PC-3 (cell line): ENCODE results near the gene RAC3. TPM values are rescaled to one million over a fixed set of nuclear protein-coding genes. Genes with fewer than 3 reads are reported as not detected.

Experiments
- ATAC-seq: fragments of 200-7000 bp; cut with Tn5 transposase; 2 replicates; pipeline ENCODE4 v1.9.1; 2020; ENCODE audit warnings: mild to moderate bottlenecking, moderate library complexity
- BruUV-seq: library from RNA; stranded (reverse); fragments of 400-500 nt; replicated peaks from 2 replicates; lab custom pipeline; 2021; lab: Mats Ljungman, UMichigan
- CTCF ChIA-PET: fragments of 300-600 bp; sonication (Branson Sonifier 250); formaldehyde crosslinking; loops from one replicate; lab custom pipeline; 2022; ENCODE audit warnings: antibody characterized with exemption; lab: Charles Lee
- POLR2A ChIA-PET: fragments of 300-600 bp; sonication (Branson Sonifier 250); formaldehyde crosslinking; loops from one replicate; lab custom pipeline; 2022; ENCODE audit warnings: antibody characterized with exemption; ENCODE audit not compliant: unreplicated experiment; lab: Charles Lee
- DNase-seq: peaks from one replicate; pipeline ENCODE4 v3.0.0-alpha.2; 2015
- H2AFZ ChIP-seq: fragments of 300-600 bp; sonication (generic); 2 replicates; pipeline ENCODE4 v1.6.0; 2016; ENCODE audit warnings: antibody characterized with exemption, low read length
- H3F3A ChIP-seq: fragments of 300-600 bp; sonication (generic); one replicate; pipeline ENCODE4 v1.6.0; 2017; ENCODE audit warnings: antibody characterized with exemption, low read length, control low read depth, mild to moderate bottlenecking; ENCODE audit not compliant: unreplicated experiment
- H3K27ac ChIP-seq: fragments of 300-600 bp; sonication (generic); 2 replicates; pipeline ENCODE4 v1.5.1; 2016; ENCODE audit warnings: mild to moderate bottlenecking, low read length
- H3K27me3 ChIP-seq: fragments of 300-600 bp; sonication (generic); 2 replicates; pipeline ENCODE4 v1.6.1; 2016; ENCODE audit warnings: low read length, mixed read lengths
- H3K36me3 ChIP-seq: fragments of 300-600 bp; sonication (generic); 2 replicates; pipeline ENCODE4 v1.6.1; 2016; ENCODE audit warnings: low read depth, mixed run types, low read length, mixed read lengths
- H3K4me1 ChIP-seq: fragments of 300-600 bp; sonication (generic); 2 replicates; pipeline ENCODE4 v1.5.1; 2016; ENCODE audit warnings: low read length; ENCODE audit not compliant: insufficient read depth
- H3K4me2 ChIP-seq: fragments of 300-600 bp; sonication (generic); 2 replicates; pipeline ENCODE4 v1.6.0; 2016; ENCODE audit warnings: low read length
- H3K4me3 ChIP-seq: fragments of 300-600 bp; sonication (generic); 2 replicates; pipeline ENCODE4 v1.5.1; 2016; ENCODE audit warnings: mild to moderate bottlenecking, low read length, mixed read lengths
- H3K79me2 ChIP-seq: fragments of 300-600 bp; sonication (generic); 2 replicates; pipeline ENCODE4 v1.6.1; 2017; ENCODE audit warnings: low read length, mixed read lengths
- H3K9ac ChIP-seq: fragments of 300-600 bp; sonication (generic); 2 replicates; pipeline ENCODE4 v1.6.0; 2016; ENCODE audit warnings: mild to moderate bottlenecking, low read length
- H3K9me2 ChIP-seq: fragments of 300-600 bp; sonication (generic); replicated peaks from 2 replicates; pipeline ENCODE4 v1.6.1; 2016; ENCODE audit warnings: mixed run types, low read length, mixed read lengths
- H3K9me3 ChIP-seq: fragments of 300-600 bp; sonication (generic); 2 replicates; pipeline ENCODE4 v1.6.1; 2016; ENCODE audit warnings: low read length, mixed read lengths
- H4K20me1 ChIP-seq: fragments of 300-600 bp; sonication (generic); 2 replicates; pipeline ENCODE4 v1.6.1; 2016; ENCODE audit warnings: low read length, mixed read lengths
- EZH2 ChIP-seq: fragments of 300-600 bp; sonication (generic); IDR thresholded peaks from one replicate; pipeline ENCODE4 v1.6.1; 2017; ENCODE audit warnings: antibody characterized with exemption, mild to moderate bottlenecking, low read length; ENCODE audit not compliant: unreplicated experiment
- EZH2phosphoT487 ChIP-seq: fragments of 300-600 bp; sonication (generic); IDR thresholded peaks from 2 replicates; pipeline ENCODE4 v1.6.1; 2018; ENCODE audit warnings: mild to moderate bottlenecking, antibody characterized with exemption, low read length, borderline replicate concordance
- intact Hi-C: fragments of 100-400 bp; cut with micrococcal nuclease; formaldehyde crosslinking; loops from 2 replicates; pipeline ENCODE4 v1.9.0; 2023
- total RNA-seq: library from RNA; depleted of rRNA; stranded (reverse); fragments of >200 nt; gene quantifications from 2 replicates; pipeline ENCODE4 v1.2.3, GENCODE V29; 2014
- TF ChIP-seq, protein P1 (sequence below): fragments of 300-600 bp; sonication (generic); conservative IDR thresholded peaks from 2 replicates; pipeline ENCODE4 v1.5.1; 2017; ENCODE audit warnings: antibody characterized with exemption, low read depth, mild to moderate bottlenecking, low read length

Gene RAC3
- total RNA-seq, 1 experiment from 2014 or later = 52.2 TPM

DNA sequence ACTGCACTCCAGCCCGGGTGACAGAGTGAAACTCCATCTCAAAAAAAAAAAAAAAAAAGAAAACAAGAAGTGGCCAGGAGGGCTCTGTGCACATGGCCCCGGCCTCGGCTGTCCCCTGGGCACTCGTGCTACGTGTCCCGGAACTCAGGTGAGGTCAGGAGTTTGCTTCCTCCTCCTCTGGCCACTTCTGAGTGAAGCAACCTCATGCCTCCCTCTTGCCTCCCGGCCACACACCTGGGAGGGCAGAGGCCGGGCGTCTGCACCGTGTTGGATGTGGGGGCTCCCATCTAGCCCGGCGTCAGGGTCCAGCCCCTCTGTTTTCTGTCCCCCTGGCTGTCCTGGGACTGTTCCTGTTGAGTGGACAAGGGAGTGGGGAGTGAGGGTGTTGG lies 31.9 kb upstream of the RAC3 start:
- ChIA-PET POLR2A (no interaction called here), CTCF (no interaction called here)
- no TSS peak for BruUV-seq
- H3K9ac ChIP-seq = no peak overlapping the region
- no peak overlapping the region for H3K27ac ChIP-seq
- H3K4me3 ChIP-seq = no peak overlapping the region
- H3K27me3 ChIP-seq = no peaks in the 10 kb centered on the region
- H3F3A ChIP-seq = no peaks in the 10 kb centered on the region
- no peaks in the 10 kb centered on the region for H3K79me2 ChIP-seq
- H3K4me1 ChIP-seq = peaks cover 19% of the 10 kb centered on the region
- intact Hi-C loops = no loop called here
- H3K36me3 ChIP-seq = no peaks in the 10 kb centered on the region
- no peaks in the 10 kb centered on the region for H3K9me2 ChIP-seq
- ATAC-seq (no peak), DNase-seq (no peak)
- no peak overlapping the region for H2AFZ ChIP-seq
- no peaks in the 10 kb centered on the region for H3K9me3 ChIP-seq
- no peak for TF ChIP-seq EZH2phosphoT487
- TF ChIP-seq, protein P1, sequence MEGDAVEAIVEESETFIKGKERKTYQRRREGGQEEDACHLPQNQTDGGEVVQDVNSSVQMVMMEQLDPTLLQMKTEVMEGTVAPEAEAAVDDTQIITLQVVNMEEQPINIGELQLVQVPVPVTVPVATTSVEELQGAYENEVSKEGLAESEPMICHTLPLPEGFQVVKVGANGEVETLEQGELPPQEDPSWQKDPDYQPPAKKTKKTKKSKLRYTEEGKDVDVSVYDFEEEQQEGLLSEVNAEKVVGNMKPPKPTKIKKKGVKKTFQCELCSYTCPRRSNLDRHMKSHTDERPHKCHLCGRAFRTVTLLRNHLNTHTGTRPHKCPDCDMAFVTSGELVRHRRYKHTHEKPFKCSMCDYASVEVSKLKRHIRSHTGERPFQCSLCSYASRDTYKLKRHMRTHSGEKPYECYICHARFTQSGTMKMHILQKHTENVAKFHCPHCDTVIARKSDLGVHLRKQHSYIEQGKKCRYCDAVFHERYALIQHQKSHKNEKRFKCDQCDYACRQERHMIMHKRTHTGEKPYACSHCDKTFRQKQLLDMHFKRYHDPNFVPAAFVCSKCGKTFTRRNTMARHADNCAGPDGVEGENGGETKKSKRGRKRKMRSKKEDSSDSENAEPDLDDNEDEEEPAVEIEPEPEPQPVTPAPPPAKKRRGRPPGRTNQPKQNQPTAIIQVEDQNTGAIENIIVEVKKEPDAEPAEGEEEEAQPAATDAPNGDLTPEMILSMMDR = no peak
- TF ChIP-seq EZH2 = no peak
- no peak overlapping the region for H3K4me2 ChIP-seq
- no peaks in the 10 kb centered on the region for H4K20me1 ChIP-seq

GRCh38 chr17:81999976-82000802 lies 31.3 kb upstream of the RAC3 start:
- H3K27ac ChIP-seq = no peak overlapping the region

More at GRCh38 chr17:81999976-82000802, 31.3 kb upstream of the RAC3 start:
- no peak overlapping the region for H2AFZ ChIP-seq
- no peak overlapping the region for H3K9ac ChIP-seq
- H3K79me2 ChIP-seq = no peaks in the 10 kb centered on the region
- ChIA-PET POLR2A (no interaction called here), CTCF (no interaction called here)
- H3K4me1 ChIP-seq = peaks cover 21% of the 10 kb centered on the region
- no peaks in the 10 kb centered on the region for H4K20me1 ChIP-seq
- intact Hi-C loops = no loop called here
- no peaks in the 10 kb centered on the region for H3F3A ChIP-seq
- no peak for DNase-seq
- no peak for ATAC-seq
- TF ChIP-seq EZH2phosphoT487 (no peak), EZH2 (no peak)
- TF ChIP-seq, protein P1 = no peak
- H3K9me2 ChIP-seq = no peaks in the 10 kb centered on the region
- H3K27me3 ChIP-seq = no peaks in the 10 kb centered on the region
- no peaks in the 10 kb centered on the region for H3K36me3 ChIP-seq
- H3K9me3 ChIP-seq = no peaks in the 10 kb centered on the region
- no peak overlapping the region for H3K4me2 ChIP-seq
- H3K4me3 ChIP-seq = no peak overlapping the region
- BruUV-seq = no TSS peak
